HUES6 (cell line): ENCODE data around the gene NGB.

Experiments used
- H3K27ac ChIP-seq: 2 replicates; pipeline ENCODE4 v1.7.0; 2013; ENCODE audit warnings: low read depth, mild to moderate bottlenecking, low read length, inconsistent platforms
- H3K27me3 ChIP-seq: 2 replicates; pipeline ENCODE4 v1.6.1; 2013; ENCODE audit warnings: low read length; ENCODE audit not compliant: control insufficient read depth, insufficient read depth
- H3K36me3 ChIP-seq: 2 replicates; pipeline ENCODE4 v1.6.1; 2013; ENCODE audit warnings: low read length; ENCODE audit not compliant: control insufficient read depth, insufficient read depth
- H3K4me1 ChIP-seq: 2 replicates; pipeline ENCODE4 v1.6.1; 2013; ENCODE audit warnings: low read length; ENCODE audit not compliant: control insufficient read depth, insufficient read depth
- H3K4me3 ChIP-seq: 2 replicates; pipeline ENCODE4 v1.5.1; 2013; ENCODE audit warnings: low read depth, low read length
- H3K9ac ChIP-seq: one replicate; pipeline ENCODE4 v1.6.1; 2013; ENCODE audit warnings: mild to moderate bottlenecking, low read length
- H3K9me3 ChIP-seq: 2 replicates; pipeline ENCODE4 v1.6.1; 2013; ENCODE audit warnings: low read depth, low read length; ENCODE audit not compliant: control insufficient read depth, insufficient read depth

Gene NGB

GRCh38 chr14:77275601-77276017 is 4.6 kb upstream of the NGB start:
- Histone ChIP-seq H3K27me3 (peaks cover 30% of the 10 kb centered on the region), H3K4me1 (peaks cover 3% of the 10 kb centered on the region; the same call in 1 of the 2 replicates), H3K4me3 (no peak overlapping the region), H3K36me3 (peaks cover 28% of the 10 kb centered on the region), H3K9ac (no peak overlapping the region), H3K27ac (no peak overlapping the region), H3K9me3 (no peaks in the 10 kb centered on the region)

GRCh38 chr14:77275041-77275580 is 4.1 kb upstream of the NGB start:
- H3K27me3 ChIP-seq: peaks cover 35% of the 10 kb centered on the region
- H3K9me3 ChIP-seq: no peaks in the 10 kb centered on the region
- no peak overlapping the region for H3K27ac ChIP-seq
- H3K4me3 ChIP-seq: no peak overlapping the region
- H3K9ac ChIP-seq: no peak overlapping the region
- H3K4me1 ChIP-seq: peaks cover 3% of the 10 kb centered on the region; the same call in 1 of the 2 replicates
- H3K36me3 ChIP-seq: peaks cover 25% of the 10 kb centered on the region

- Histone ChIP-seq H3K27ac (no peak overlapping the region), H3K36me3 (peaks cover 12% of the 10 kb centered on the region), H3K9ac (no peak overlapping the region), H3K4me3 (no peak overlapping the region), H3K27me3 (peaks cover 48% of the 10 kb centered on the region), H3K9me3 (no peaks in the 10 kb centered on the region), H3K4me1 (peaks cover 3% of the 10 kb centered on the region; the same call in 1 of the 2 replicates)
Measured at GRCh38 chr14:77273796-77274195, 2.8 kb upstream of the NGB start.

- H3K9ac ChIP-seq: no peak overlapping the region
- H3K27ac ChIP-seq: no peak overlapping the region
- peaks cover 3% of the 10 kb centered on the region; the same call in 1 of the 2 replicates for H3K4me1 ChIP-seq
- H3K9me3 ChIP-seq: peaks cover 8% of the 10 kb centered on the region
- peaks cover 62% of the 10 kb centered on the region for H3K27me3 ChIP-seq
- H3K36me3 ChIP-seq: 0 out of 2 replicates have a peak, but pooled peaks cover 3% of the 10 kb centered on the region
- no peak overlapping the region for H3K4me3 ChIP-seq
Measured at GRCh38 chr14:77272261-77272660, 1.3 kb upstream of the NGB start.

GRCh38 chr14:77270361-77271112 is 469 bp downstream of the NGB start:
- Histone ChIP-seq H3K27ac (no peak overlapping the region), H3K4me3 (peak overlapping the region; percentile 60), H3K36me3 (no peaks in the 10 kb centered on the region), H3K9me3 (peaks cover 8% of the 10 kb centered on the region), H3K27me3 (peaks cover 62% of the 10 kb centered on the region), H3K9ac (no peak overlapping the region), H3K4me1 (peaks cover 3% of the 10 kb centered on the region; the same call in 1 of the 2 replicates)

- H3K9me3 ChIP-seq: peaks cover 8% of the 10 kb centered on the region
- H3K4me1 ChIP-seq: peaks cover 3% of the 10 kb centered on the region; the same call in 1 of the 2 replicates
- no peak overlapping the region for H3K4me3 ChIP-seq
- H3K27ac ChIP-seq: no peak overlapping the region
- peaks cover 62% of the 10 kb centered on the region for H3K27me3 ChIP-seq
- no peaks in the 10 kb centered on the region for H3K36me3 ChIP-seq
- no peak overlapping the region for H3K9ac ChIP-seq
Measured at GRCh38 chr14:77268989-77269600, 1.9 kb downstream of the NGB start.

- no peaks in the 10 kb centered on the region for H3K36me3 ChIP-seq
- H3K9ac ChIP-seq: no peak overlapping the region
- H3K27me3 ChIP-seq: peaks cover 57% of the 10 kb centered on the region
- no peak overlapping the region for H3K27ac ChIP-seq
- peaks cover 8% of the 10 kb centered on the region for H3K9me3 ChIP-seq
- no peak overlapping the region for H3K4me3 ChIP-seq
- peaks cover 3% of the 10 kb centered on the region; the same call in 1 of the 2 replicates for H3K4me1 ChIP-seq
Measured at GRCh38 chr14:77267937-77268699, 2.9 kb downstream of the NGB start.

GRCh38 chr14:77266336-77266735 is 4.7 kb downstream of the NGB start:
- no peak overlapping the region for H3K27ac ChIP-seq
- no peak overlapping the region for H3K9ac ChIP-seq
- peaks cover 8% of the 10 kb centered on the region for H3K9me3 ChIP-seq
- H3K4me3 ChIP-seq: no peak overlapping the region
- H3K27me3 ChIP-seq: peaks cover 44% of the 10 kb centered on the region
- no peaks in the 10 kb centered on the region for H3K36me3 ChIP-seq
- peaks cover 3% of the 10 kb centered on the region; the same call in 1 of the 2 replicates for H3K4me1 ChIP-seq

GRCh38 chr14:77265561-77266335 is 5.3 kb downstream of the NGB start:
- no peak overlapping the region for H3K9ac ChIP-seq
- no peak overlapping the region for H3K27ac ChIP-seq
- peaks cover 38% of the 10 kb centered on the region for H3K27me3 ChIP-seq
- H3K4me3 ChIP-seq: no peak overlapping the region
- H3K4me1 ChIP-seq: no peaks in the 10 kb centered on the region; the same call in 1 of the 2 replicates
- H3K36me3 ChIP-seq: no peaks in the 10 kb centered on the region
- H3K9me3 ChIP-seq: peaks cover 8% of the 10 kb centered on the region

GRCh38 chr14:77265187-77265515 is 5.9 kb downstream of the NGB start:
- Histone ChIP-seq H3K9ac (no peak overlapping the region), H3K4me3 (no peak overlapping the region), H3K27ac (no peak overlapping the region), H3K9me3 (peaks cover 8% of the 10 kb centered on the region), H3K36me3 (no peaks in the 10 kb centered on the region), H3K4me1 (no peaks in the 10 kb centered on the region; the same call in 1 of the 2 replicates), H3K27me3 (peaks cover 32% of the 10 kb centered on the region)
